Esophagus mucosa (tissue), 1 donor: ENCODE results near the gene SMARCD1. TPM values are rescaled to one million over a fixed set of nuclear protein-coding genes. Genes with fewer than 3 reads are reported as not detected.
"Not testable (repeated sequence)": the region's sequence is repeated elsewhere in the genome, so short reads cannot be mapped to it uniquely, and the experiment has no call there.

Experiments used
- ATAC-seq: fragments of 200-7000 bp; cut with Tn5 transposase; one replicate; pipeline ENCODE4 v1.9.1; 2020
- total RNA-seq: library from RNA; stranded (reverse); gene quantifications from one replicate; pipeline ENCODE4 v1.2.4, GENCODE V29; 2023
- donor health status: DM: yes; HTN: yes; CAD: no.

SMARCD1 gene
- total RNA-seq, 1 donor from 2014 or later: 28.8 TPM

- no peak for ATAC-seq
These were observed 60.3 kb downstream of the SMARCD1 start for GRCh38 chr12:50145439-50145838.

- ATAC-seq: no peak
These were observed 62.1 kb downstream of the SMARCD1 start for GRCh38 chr12:50147281-50147680.

GRCh38 chr12:50148011-50148410, 62.9 kb downstream of the SMARCD1 start:
- ATAC-seq: not testable (repeated sequence)

- no peak for ATAC-seq
These were observed 64.2 kb downstream of the SMARCD1 start for GRCh38 chr12:50149311-50149710.

Other genes starting within 250 kb of the SMARCD1 start
- 3.9 TPM for gene BCDIN3D, start 242.2 kb upstream of the SMARCD1 start, total RNA-seq
- gene FAIM2, start 181.4 kb upstream of the SMARCD1 start, total RNA-seq: 0.04 TPM
- gene AQP2, start 134.6 kb upstream of the SMARCD1 start, total RNA-seq: not detected
- gene AQP5, start 123.5 kb upstream of the SMARCD1 start, total RNA-seq: 1.3 TPM
- not detected for gene AQP6, start 112.4 kb upstream of the SMARCD1 start, total RNA-seq
- gene RACGAP1, start 59.8 kb upstream of the SMARCD1 start, total RNA-seq: 47.6 TPM
- gene ASIC1, start 27.7 kb upstream of the SMARCD1 start, total RNA-seq: 2.1 TPM
- gene GPD1, start 18.7 kb downstream of the SMARCD1 start, total RNA-seq: 0.56 TPM
- 37.9 TPM for gene COX14, start 26.9 kb downstream of the SMARCD1 start, total RNA-seq
- gene CERS5, start 82.0 kb downstream of the SMARCD1 start, total RNA-seq: 21.9 TPM
- 53.9 TPM for gene LIMA1, start 198.2 kb downstream of the SMARCD1 start, total RNA-seq